A549 (cell line): ENCODE data around the gene KAT6B.

Source experiments
- CTCF ChIP-seq: fragments of >200 bp; sonication (Bioruptor Twin); formaldehyde crosslinking; IDR thresholded peaks from 3 replicates; pipeline ENCODE4 v1.5.1; 2016
- POLR2A ChIP-seq: IDR thresholded peaks from 2 replicates; pipeline ENCODE4 v1.6.1; 2012; ENCODE audit warnings: mild to moderate bottlenecking, low read length

GRCh38 chr10:75023074-75023473 is 196.7 kb downstream of the KAT6B start:
- TF ChIP-seq CTCF (no peak), POLR2A (no peak)
